ENCODE measurements around the gene SH3BP2. TPM values are rescaled to one million over a fixed set of nuclear protein-coding genes. Genes with fewer than 3 reads are reported as not detected.

Gene SH3BP2
- total RNA-seq, 1 donor from 2014 or later, result 85.3 TPM

GRCh38 chr4:2888886-2889285 lies 96.0 kb downstream of the SH3BP2 start:
- Mint-ChIP-seq H3K4me3 (ENCODE audit: unreplicated experiment) (no peak overlapping the region), H3K36me3 (ENCODE audit: unreplicated experiment) (peaks cover 10% of the 10 kb centered on the region), H3K27ac (ENCODE audit: unreplicated experiment) (peak overlapping the region; percentile 52), H3K4me1 (ENCODE audit: low read depth, unreplicated experiment) (peaks cover 23% of the 10 kb centered on the region), H3K27me3 (ENCODE audit: unreplicated experiment) (peaks cover 2% of the 10 kb centered on the region), H3K9me3 (ENCODE audit: unreplicated experiment) (peaks cover 3% of the 10 kb centered on the region)
- DNase-seq, result no peak
- TF ChIP-seq CTCF (IDR thresholded peaks at IDR 0.05; ENCODE audit: partially characterized antibody, unreplicated experiment), result no peak

Other genes with a start within 250 kb of the SH3BP2 start
- 25.4 TPM for gene TNIP2, start 36.7 kb upstream of the SH3BP2 start, total RNA-seq (ENCODE audit: unreplicated experiment)
- gene ADD1, start 50.8 kb downstream of the SH3BP2 start, total RNA-seq (ENCODE audit: unreplicated experiment), result 276 TPM
- gene NOP14, start 170.3 kb downstream of the SH3BP2 start, total RNA-seq (ENCODE audit: unreplicated experiment), result 17.2 TPM
- gene GRK4, start 170.5 kb downstream of the SH3BP2 start, total RNA-seq (ENCODE audit: unreplicated experiment), result 34.5 TPM